Right atrium auricular region (tissue), 2 donors: ENCODE results near the gene ZNF365. TPM values are rescaled to one million over a fixed set of nuclear protein-coding genes. Genes with fewer than 3 reads are reported as not detected.
"Not testable (repeated sequence)": the region's sequence is repeated elsewhere in the genome, so short reads cannot be mapped to it uniquely, and the experiment has no call there.

ENCODE experiments used
- DNase-seq: peaks from one replicate; pipeline ENCODE4 v3.0.0-alpha.2; 2019; ENCODE audit warnings: low spot score
- H3K27ac ChIP-seq, 2 donors: fragments of 200-600 bp; sonication (generic); 1 replicate in 1 of 2; 2 replicates in 1 of 2; pipeline ENCODE4 v1.5.1; 2016 to 2019
- H3K27me3 ChIP-seq, 2 donors: fragments of 200-600 bp; sonication (generic); one replicate each; pipeline versions ENCODE4 v1.5.1 to v1.6.0; 2017 to 2019
- H3K36me3 ChIP-seq: fragments of 200-600 bp; sonication (generic); one replicate; pipeline ENCODE4 v1.5.1; 2016
- H3K4me1 ChIP-seq, 2 donors: fragments of 200-600 bp; sonication (generic); one replicate each; pipeline versions ENCODE4 v1.5.1 to v1.6.0; 2017 to 2019
- H3K4me3 ChIP-seq, 2 donors: fragments of 200-600 bp; sonication (generic); 1 replicate in 1 of 2; 2 replicates in 1 of 2; pipeline ENCODE4 v1.5.1; 2017 to 2019; ENCODE audit warnings: mild to moderate bottlenecking in 1 of 2, moderate library complexity in 1 of 2
- H3K9me3 ChIP-seq, 2 donors: fragments of 200-600 bp; sonication (generic); one replicate each; pipeline ENCODE4 v1.5.1; 2019
- CTCF ChIP-seq, 2 donors: fragments of 200-600 bp; sonication (generic); IDR thresholded peaks; one replicate each; pipeline ENCODE4 v1.5.1; 2019; ENCODE audit warnings: antibody characterized with exemption in 2 of 2
- total RNA-seq, 2 donors: library from RNA; depleted of rRNA; stranded (reverse); fragments of >200 nt; gene quantifications; one replicate each; pipeline ENCODE4 v1.1.0, GENCODE V29; 2016

The ZNF365 gene
- total RNA-seq, 2 donors from 2014 or later, result 1.1 to 3.6 TPM

DNA sequence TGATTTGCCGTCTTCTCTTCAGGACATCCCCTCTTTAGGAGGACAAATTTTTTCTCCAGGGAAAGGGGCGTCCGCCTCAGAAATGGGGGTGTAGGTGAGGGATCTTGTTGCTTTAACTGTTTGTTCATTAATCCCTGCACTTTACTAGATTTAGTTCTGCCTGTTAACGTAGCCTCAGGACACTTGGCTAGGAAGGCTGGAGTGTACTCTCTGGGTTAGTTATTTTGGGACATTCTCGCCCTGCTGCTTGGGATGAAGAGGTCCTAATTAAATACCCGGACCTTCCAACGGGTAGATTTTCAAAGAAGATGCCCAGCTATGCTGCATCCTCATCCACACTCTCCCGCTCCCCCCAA, 552 bp upstream of the ZNF365 start:
- H3K9me3 ChIP-seq, result no peaks in the 10 kb centered on the region
- H3K4me1 ChIP-seq, result peaks cover 0 to 13% of the 10 kb centered on the region in 2 donors
- no peak for TF ChIP-seq CTCF (IDR thresholded peaks at IDR 0.05)
- H3K36me3 ChIP-seq, result no peaks in the 10 kb centered on the region
- peak overlapping the region; percentile 75 to 77 for H3K27ac ChIP-seq
- H3K4me3 ChIP-seq, result peak overlapping the region; percentile 52 to 66
- DNase-seq, result no peak
- no peaks in the 10 kb centered on the region for H3K27me3 ChIP-seq

DNA sequence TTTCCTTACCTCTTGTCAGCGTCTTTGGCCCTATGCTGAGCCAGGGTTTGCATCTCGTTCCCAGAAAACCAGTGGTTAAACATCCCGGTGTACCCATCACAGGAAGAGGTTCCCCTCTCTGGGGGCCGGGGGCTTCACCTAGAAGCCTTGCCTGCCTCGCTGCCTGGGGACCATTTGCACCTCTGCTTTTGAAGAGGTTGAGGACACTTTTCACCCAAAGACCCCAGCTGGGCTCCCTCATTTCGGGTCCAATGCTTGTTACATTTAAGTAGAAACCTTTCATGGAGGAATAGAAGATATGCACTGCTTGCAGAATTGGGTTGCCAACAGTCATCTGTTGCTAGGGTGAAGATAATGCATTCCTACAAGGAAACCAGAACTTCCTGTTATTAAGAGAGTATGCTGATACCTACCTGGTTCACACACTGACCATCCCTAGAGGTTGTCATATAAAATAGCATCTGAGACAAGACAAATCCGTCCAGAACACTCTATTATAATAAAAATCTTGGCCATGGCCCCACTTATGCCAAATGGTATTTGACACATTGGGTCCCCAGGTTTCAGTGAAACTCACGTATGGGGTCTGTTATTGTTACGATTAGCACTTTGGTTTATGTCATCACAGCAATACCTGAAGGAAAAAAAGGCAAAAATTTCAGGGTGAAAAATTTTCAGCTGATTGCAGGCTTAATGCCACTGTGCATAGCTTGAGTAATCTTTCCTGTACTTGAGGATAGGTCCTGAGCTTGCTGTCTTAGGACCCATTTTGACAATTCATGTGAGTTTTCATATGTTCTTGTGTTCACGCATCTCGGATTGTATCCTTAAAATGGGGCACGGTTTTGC, 917 bp downstream of the ZNF365 start:
- Histone ChIP-seq H3K36me3 (no peaks in the 10 kb centered on the region), H3K4me3 (peak overlapping the region; percentile 52 to 66), H3K9me3 (no peaks in the 10 kb centered on the region), H3K27ac (peak overlapping the region; percentile 75 to 77), H3K4me1 (peaks cover 0 to 21% of the 10 kb centered on the region in 2 donors), H3K27me3 (no peaks in the 10 kb centered on the region)
- no peak for TF ChIP-seq CTCF (IDR thresholded peaks at IDR 0.05)
- no peak for DNase-seq

DNA sequence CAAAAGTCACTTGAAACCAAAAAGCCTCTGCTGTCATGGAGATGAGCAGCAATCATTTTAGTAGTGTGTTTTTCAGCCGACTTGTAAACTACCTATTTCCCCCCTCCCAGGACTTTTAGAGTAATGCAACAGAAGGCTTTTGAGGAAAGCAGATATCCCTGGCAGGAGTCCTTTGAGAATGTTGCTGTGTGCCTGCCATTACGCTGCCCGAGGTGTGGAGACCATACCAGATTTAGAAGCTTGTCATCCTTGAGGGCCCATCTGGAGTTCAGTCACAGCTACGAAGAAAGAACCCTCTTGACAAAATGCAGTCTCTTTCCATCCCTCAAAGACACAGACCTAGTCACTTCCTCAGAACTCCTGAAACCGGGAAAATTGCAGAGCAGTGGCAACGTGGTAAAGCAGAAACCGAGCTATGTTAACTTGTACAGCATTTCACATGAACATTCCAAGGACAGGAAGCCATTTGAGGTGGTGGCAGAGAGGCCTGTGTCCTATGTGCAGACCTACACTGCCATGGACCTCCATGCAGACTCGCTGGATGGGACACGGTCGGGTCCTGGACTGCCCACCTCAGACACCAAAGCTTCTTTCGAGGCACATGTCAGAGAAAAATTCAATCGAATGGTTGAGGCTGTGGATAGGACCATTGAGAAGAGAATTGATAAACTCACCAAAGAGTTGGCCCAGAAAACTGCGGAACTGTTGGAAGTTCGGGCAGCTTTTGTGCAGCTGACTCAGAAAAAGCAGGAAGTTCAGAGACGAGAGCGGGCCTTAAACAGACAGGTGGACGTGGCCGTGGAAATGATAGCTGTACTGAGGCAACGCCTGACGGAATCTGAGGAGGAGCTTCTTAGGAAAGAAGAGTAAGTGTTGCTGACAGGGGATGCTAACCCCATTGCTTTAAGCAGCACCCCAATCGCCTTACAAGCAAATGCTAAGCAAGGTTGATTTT, 2.2 kb downstream of the ZNF365 start:
- no peak for TF ChIP-seq CTCF (IDR thresholded peaks at IDR 0.05)

DNA sequence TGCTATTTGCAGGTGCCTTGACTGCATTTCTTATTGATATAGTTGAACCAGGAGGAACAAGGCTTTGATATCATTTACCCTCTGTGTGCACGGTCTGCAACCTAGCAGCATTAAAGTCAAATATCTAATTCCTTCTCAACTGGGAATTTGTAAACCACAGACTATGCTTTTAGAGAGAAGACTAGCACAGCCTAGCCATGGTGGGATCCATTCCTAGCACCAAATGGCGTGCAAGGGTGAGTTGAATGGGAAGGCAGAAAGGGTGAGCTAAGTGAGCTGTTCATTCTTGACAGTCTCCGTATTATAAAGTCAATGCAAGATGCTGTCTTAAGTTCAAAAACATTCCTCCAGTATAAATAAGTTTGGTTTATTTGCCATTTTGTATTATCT, 2.9 kb downstream of the ZNF365 start:
- no peaks in the 10 kb centered on the region for H3K9me3 ChIP-seq
- no peak for DNase-seq
- H3K4me3 ChIP-seq, result no peak overlapping the region
- H3K27me3 ChIP-seq, result no peaks in the 10 kb centered on the region
- H3K4me1 ChIP-seq, result peaks cover 0 to 40% of the 10 kb centered on the region in 2 donors
- H3K36me3 ChIP-seq, result no peaks in the 10 kb centered on the region
- H3K27ac ChIP-seq, result no peak overlapping the region
- TF ChIP-seq CTCF (IDR thresholded peaks at IDR 0.05), result no peak

More for the DNA sequence above, 2.2 kb downstream of the ZNF365 start:
- Histone ChIP-seq H3K27me3 (no peaks in the 10 kb centered on the region), H3K4me3 (no peak overlapping the region), H3K36me3 (no peaks in the 10 kb centered on the region), H3K9me3 (no peaks in the 10 kb centered on the region), H3K4me1 (peaks cover 0 to 33% of the 10 kb centered on the region in 2 donors), H3K27ac (no peak overlapping the region)
- no peak for DNase-seq

DNA sequence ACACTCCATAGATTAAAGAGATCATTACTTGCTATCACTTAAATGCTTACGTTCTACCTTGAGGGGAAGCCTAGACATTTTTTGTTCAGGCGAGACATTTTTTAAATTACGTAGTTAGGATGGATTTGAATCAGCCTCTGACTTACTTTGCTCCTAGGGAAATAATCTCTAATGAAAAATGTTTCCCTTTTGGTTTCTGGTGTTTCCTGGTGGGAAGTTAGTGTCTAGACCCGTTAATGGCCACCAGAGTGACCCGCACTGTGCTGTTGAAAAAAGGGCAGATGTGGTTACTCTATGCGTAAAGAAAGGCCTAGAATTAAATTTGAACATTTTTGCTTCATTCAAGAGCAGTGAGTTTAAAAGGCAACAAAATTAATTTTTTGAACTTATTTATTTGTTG, 3.8 kb downstream of the ZNF365 start:
- Histone ChIP-seq H3K27me3 (no peaks in the 10 kb centered on the region), H3K36me3 (no peaks in the 10 kb centered on the region), H3K4me1 (peaks cover 0 to 41% of the 10 kb centered on the region in 2 donors), H3K27ac (no peak overlapping the region), H3K9me3 (no peaks in the 10 kb centered on the region), H3K4me3 (no peak overlapping the region)
- no peak for DNase-seq
- TF ChIP-seq CTCF (IDR thresholded peaks at IDR 0.05), result no peak

DNA sequence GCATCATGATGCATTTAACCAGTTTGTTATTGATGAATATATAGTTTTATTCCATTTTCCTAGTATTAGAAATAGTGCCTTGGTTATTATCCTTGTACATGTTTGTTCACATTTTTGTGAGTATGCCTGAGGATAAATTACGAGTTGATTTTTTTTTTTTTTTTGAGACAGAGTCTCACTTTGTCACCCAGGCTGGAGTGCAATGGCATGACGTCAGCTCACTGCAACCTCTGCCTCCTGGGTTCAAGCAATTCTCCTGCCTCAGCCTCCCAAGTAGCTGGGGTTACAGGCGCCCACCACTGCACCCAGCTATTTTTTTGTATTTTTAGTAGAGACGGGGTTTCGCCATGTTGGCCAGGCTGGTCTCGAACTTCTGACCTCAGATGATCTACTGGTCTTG, 4.7 kb downstream of the ZNF365 start:
- not testable (repeated sequence) for H3K27ac ChIP-seq, DNase-seq, H3K4me3 ChIP-seq, H3K36me3 ChIP-seq, H3K9me3 ChIP-seq, H3K27me3 ChIP-seq
- H3K4me1 ChIP-seq, result peaks cover 0 to 36% of the 10 kb centered on the region in 2 donors
